ENCODE measurements around the gene WHAMM. TPM values are rescaled to one million over a fixed set of nuclear protein-coding genes. Genes with fewer than 3 reads are reported as not detected.

Gene WHAMM
- total RNA-seq, 6 donors from 2014 or later: 10.6 to 15.7 (median 11.6) TPM

DNA sequence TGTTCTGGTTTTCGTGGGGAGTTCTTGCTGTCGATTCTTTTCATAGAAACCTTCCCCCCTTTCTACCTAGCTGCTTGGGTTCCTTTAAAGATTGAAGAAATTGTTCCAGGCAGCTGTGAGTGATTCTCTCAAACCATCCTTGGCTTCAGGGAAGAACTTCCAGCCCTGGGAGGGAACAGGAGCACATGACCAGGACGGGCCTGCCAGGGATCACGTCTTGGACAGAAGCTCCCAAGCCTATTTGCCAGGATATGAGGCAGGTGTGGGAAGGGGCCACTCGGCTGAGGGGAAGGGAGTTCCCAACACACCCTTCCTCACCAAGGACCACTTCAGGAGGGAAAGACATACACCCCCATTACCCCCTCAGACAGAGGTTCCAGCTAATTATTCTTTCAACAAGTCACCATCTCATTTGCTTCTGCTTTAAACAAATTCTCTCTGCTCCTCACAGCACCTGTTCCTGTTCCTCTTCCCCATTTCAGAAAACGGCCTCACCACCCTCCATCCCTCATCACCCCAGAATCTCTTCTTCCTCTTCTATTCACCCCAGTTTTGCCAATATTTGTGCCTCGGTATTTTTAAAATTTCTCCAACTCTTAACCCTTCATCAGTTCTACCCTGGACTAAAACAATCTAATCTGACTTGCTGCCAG is 62.5 kb downstream of the WHAMM start:
- Histone ChIP-seq H3K27ac (no peak overlapping the region), H3K4me1 (peaks cover 0 to 7% (median 3%) of the 10 kb centered on the region in 4 donors), H3K4me3 (no peak overlapping the region), H3K27me3 (no peaks in the 10 kb centered on the region), H3K9me3 (no peaks in the 10 kb centered on the region), H3K36me3 (no peaks in the 10 kb centered on the region)
- DNase-seq (no peak), ATAC-seq (ENCODE audit: low FRiP score in 2 of 2) (no peak)
- TF ChIP-seq EP300 (IDR thresholded peaks at IDR 0.05) (no peak), POLR2AphosphoS5 (IDR thresholded peaks at IDR 0.05) (no peak)
- TF ChIP-seq, protein P1, sequence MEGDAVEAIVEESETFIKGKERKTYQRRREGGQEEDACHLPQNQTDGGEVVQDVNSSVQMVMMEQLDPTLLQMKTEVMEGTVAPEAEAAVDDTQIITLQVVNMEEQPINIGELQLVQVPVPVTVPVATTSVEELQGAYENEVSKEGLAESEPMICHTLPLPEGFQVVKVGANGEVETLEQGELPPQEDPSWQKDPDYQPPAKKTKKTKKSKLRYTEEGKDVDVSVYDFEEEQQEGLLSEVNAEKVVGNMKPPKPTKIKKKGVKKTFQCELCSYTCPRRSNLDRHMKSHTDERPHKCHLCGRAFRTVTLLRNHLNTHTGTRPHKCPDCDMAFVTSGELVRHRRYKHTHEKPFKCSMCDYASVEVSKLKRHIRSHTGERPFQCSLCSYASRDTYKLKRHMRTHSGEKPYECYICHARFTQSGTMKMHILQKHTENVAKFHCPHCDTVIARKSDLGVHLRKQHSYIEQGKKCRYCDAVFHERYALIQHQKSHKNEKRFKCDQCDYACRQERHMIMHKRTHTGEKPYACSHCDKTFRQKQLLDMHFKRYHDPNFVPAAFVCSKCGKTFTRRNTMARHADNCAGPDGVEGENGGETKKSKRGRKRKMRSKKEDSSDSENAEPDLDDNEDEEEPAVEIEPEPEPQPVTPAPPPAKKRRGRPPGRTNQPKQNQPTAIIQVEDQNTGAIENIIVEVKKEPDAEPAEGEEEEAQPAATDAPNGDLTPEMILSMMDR (IDR thresholded peaks at IDR 0.05): no peak
- WGBS, 2 donors: 67 to 69% methylated on average over 7 of the region's 7 CpGs

DNA sequence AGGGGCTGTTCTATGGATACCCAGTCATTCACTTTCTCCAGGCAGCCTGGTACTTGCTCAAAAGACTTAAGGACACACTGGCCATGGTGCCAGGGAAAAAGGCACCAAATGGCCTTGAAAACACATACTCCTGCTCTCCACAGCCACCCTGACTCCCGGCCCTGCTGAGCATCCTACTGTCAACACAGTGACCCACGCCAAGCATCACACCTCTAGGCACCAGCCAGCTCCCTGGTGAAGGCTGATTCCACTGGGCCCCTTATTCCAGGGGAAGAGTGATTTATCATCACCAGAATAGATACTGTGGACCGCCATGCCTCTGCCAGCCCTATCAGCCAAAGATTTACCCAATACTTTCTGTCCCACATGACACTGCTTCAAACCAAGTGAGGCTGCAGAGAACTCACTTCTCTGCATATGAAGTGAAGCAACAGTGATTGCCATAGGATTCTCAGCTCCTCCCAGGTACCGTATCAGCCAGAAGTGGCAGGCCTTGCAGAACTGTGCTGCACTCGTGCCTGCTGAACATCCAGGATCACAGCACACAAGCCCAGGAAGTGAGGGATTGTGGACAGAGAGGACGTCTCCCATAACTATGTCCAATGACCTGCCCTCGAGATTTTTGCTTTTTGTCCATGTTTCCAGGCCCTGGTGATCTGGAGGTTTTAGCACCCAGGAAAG is 63.7 kb downstream of the WHAMM start:
- H3K4me1 ChIP-seq: peaks cover 0 to 7% (median 3%) of the 10 kb centered on the region in 4 donors
- no peaks in the 10 kb centered on the region for H3K9me3 ChIP-seq
- H3K4me3 ChIP-seq: no peak overlapping the region
- no peaks in the 10 kb centered on the region for H3K27me3 ChIP-seq
- DNase-seq (no peak), ATAC-seq (ENCODE audit: low FRiP score in 2 of 2) (no peak)
- 77 to 91% methylated on average over 4 to 7 of the region's 7 CpGs for WGBS, 2 donors
- no peaks in the 10 kb centered on the region for H3K36me3 ChIP-seq
- no peak overlapping the region for H3K27ac ChIP-seq
- no peak for TF ChIP-seq EP300 (IDR thresholded peaks at IDR 0.05)
- TF ChIP-seq POLR2AphosphoS5 (IDR thresholded peaks at IDR 0.05): no peak
- TF ChIP-seq, protein P1 (IDR thresholded peaks at IDR 0.05): no peak
- TF ChIP-seq POLR2A (IDR thresholded peaks at IDR 0.05): no peak

DNA sequence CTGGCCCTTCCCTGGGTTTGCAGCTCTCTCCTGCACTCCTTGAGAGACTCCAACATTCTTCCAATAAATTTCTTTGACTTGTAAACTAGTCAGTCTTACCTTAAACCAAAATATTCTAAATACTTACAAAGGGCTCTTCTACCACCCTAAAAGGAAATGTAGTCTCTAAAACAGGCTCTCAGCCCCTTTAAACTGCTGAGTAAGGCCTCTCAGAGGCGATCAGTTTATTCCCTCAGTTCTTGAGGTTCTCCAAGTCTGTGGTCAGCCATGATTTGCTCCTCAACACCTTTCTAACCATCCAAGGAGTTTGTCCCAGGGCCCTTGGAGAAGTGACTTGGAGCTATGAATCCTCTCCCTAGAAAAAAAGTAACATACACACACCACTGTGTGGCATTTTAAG is 64.8 kb downstream of the WHAMM start:
- DNase-seq (no peak), ATAC-seq (ENCODE audit: low FRiP score in 2 of 2) (no peak)
- H3K4me1 ChIP-seq: peaks cover 0 to 7% (median 3%) of the 10 kb centered on the region in 4 donors
- 65 to 67% methylated on average over 1 of the region's 1 CpG for WGBS, 2 donors
- H3K27ac ChIP-seq: no peak overlapping the region
- no peaks in the 10 kb centered on the region for H3K9me3 ChIP-seq
- no peaks in the 10 kb centered on the region for H3K27me3 ChIP-seq
- H3K36me3 ChIP-seq: no peaks in the 10 kb centered on the region
- H3K4me3 ChIP-seq: no peak overlapping the region
- TF ChIP-seq, protein P1 (IDR thresholded peaks at IDR 0.05): no peak
- TF ChIP-seq EP300 (IDR thresholded peaks at IDR 0.05) (no peak), POLR2AphosphoS5 (IDR thresholded peaks at IDR 0.05) (no peak), POLR2A (IDR thresholded peaks at IDR 0.05) (no peak)

DNA sequence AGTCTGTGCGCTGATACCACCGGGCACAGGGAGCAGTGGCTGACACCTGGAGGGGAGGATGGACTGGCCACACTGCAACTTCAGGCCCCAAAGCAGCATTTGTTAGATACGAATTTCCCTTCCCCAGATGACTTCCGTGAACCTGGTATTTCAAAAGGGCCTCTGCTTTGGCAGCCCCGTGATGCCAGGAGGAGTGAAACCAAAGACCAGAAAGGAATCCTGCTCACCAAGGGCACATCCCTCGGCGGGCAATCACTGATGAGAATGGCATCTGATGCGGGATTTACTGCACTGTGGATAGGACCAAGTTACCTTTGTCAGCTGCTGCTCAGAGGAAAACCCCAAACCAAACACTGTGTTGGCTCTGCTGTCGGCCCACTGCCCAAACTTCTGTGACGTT is 65.5 kb downstream of the WHAMM start:
- Histone ChIP-seq H3K27me3 (no peaks in the 10 kb centered on the region), H3K27ac (no peak overlapping the region), H3K9me3 (no peaks in the 10 kb centered on the region), H3K4me1 (peaks cover 0 to 7% (median 3%) of the 10 kb centered on the region in 4 donors), H3K4me3 (no peak overlapping the region), H3K36me3 (no peaks in the 10 kb centered on the region)
- DNase-seq (no peak), ATAC-seq (ENCODE audit: low FRiP score in 2 of 2) (no peak)
- WGBS, 2 donors: 77 to 80% methylated on average over 9 to 10 of the region's 10 CpGs
- no peak for TF ChIP-seq EP300 (IDR thresholded peaks at IDR 0.05)
- TF ChIP-seq POLR2AphosphoS5 (IDR thresholded peaks at IDR 0.05): no peak
- no peak for TF ChIP-seq POLR2A (IDR thresholded peaks at IDR 0.05)
- TF ChIP-seq, protein P1 (IDR thresholded peaks at IDR 0.05): no peak
